GM04503 (cell line): ENCODE results near the gene PRPF31.
"Not testable (repeated sequence)": the region's sequence is repeated elsewhere in the genome, so short reads cannot be mapped to it uniquely, and the experiment has no call there.

Experiments
- DNase-seq: peaks from one replicate; pipeline ENCODE4 v3.0.0-alpha.2; 2012; ENCODE audit warnings: low read depth

Gene PRPF31

GRCh38 chr19:54164369-54165068 is 49.0 kb downstream of the PRPF31 start:
- no peak for DNase-seq

DNA sequence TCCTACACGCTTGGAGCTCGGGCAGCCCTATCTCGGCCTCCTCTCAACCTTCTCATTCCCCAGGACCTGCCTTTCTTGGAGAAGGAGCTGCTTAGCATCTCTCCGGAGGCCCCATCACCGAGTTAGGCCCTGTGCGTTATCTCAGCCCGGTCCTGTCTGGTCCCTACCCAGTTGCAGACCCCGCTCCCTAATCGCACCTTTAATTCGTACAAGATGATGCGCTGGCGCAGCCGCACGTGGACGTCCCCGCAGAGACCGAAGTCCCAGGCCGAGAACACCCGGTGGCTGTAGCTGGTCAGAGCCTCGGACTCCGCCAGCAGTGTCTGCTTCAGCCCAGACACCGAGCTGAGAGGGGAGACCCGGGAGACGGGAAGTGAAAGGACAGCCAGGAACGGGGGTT is 49.7 kb downstream of the PRPF31 start:
- DNase-seq = no peak

GRCh38 chr19:54168174-54168917 is 52.8 kb downstream of the PRPF31 start:
- peak; percentile 20 for DNase-seq

DNA sequence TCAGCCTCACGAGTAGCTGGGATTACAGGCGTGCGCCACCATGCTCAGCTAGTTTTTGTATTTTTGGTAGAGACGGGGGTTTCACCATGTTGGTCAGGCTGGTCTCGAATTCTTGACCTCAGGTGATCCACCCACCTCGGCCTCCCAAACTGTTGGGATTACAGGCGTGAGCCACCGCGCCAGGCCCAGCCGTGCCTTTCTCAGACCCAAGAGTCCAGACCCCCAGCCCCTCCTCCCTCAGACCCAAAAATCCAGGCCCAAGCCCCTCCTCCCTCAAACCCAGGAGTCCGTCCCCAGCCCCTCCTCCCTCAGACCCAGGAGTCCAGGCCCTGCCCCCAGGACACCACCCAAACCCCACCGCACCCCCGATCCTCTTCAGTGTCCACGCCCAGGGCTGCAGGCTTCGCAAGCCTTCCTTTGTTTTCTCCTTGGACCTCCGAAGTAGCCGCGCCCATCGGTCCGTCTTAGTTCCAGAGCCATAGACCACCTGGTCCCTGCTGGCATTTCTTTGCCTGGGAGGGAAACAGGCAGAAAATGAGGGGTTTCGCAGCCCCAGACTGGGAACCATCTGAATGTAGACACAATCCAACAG is 53.7 kb downstream of the PRPF31 start:
- no peak for DNase-seq

GRCh38 chr19:54171736-54172431 is 56.3 kb downstream of the PRPF31 start:
- not testable (repeated sequence) for DNase-seq

DNA sequence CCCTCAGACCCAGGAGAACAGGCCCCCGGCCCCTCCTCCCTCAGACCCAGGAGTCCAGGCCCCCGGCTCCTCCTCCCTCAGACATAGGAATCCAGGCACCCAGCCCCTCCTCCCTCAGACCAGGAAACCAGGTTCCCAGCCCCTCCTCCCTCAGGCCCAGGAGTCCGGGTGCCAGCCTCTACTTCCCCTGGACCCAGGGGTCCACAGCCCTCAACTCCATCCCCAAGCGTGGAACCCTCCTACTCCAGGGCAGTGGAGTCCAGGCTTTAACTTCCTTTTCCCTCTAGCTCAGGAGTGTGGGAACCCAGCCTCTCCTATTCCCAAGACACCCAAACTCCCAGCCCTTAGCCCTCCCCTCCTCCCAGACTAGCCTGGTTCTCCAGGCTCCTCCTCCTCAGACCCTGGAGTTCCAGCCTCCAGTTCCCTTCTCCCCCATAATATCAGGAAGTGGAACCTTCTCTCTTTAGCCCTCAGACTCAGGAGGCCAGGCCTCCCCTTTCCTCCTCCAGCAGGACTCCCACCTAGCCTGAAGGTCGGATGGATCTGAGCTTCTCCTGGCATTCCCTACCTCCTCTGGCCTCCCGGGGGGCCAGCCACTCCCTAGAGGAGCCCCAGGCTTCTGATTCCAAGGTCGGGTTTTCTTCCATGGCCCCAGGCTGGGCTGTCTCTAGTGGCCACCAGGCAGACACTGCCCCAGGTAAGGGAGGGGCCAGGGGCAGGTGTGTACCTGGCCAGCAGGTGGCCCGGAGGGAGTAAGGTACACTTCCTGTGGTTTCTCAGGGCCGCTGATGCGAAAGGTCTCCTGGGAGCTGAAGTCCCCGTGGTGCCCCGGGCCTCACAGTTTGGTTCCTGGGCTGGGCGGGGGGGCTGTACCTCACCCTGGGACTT is 57.2 kb downstream of the PRPF31 start, which contains the start of gene TMC4:
Gene TMC4, minus strand, starts transcription at position 690 of the 888 bp plus-strand sequence. Its CDS starts 43 bp downstream, at position 647.
- DNase-seq = no peak

- DNase-seq = no peak
Observed at GRCh38 chr19:54173359-54173699, 57.8 kb downstream of the PRPF31 start.

- no peak for DNase-seq
Observed at GRCh38 chr19:54173951-54174834, 58.6 kb downstream of the PRPF31 start.

DNA sequence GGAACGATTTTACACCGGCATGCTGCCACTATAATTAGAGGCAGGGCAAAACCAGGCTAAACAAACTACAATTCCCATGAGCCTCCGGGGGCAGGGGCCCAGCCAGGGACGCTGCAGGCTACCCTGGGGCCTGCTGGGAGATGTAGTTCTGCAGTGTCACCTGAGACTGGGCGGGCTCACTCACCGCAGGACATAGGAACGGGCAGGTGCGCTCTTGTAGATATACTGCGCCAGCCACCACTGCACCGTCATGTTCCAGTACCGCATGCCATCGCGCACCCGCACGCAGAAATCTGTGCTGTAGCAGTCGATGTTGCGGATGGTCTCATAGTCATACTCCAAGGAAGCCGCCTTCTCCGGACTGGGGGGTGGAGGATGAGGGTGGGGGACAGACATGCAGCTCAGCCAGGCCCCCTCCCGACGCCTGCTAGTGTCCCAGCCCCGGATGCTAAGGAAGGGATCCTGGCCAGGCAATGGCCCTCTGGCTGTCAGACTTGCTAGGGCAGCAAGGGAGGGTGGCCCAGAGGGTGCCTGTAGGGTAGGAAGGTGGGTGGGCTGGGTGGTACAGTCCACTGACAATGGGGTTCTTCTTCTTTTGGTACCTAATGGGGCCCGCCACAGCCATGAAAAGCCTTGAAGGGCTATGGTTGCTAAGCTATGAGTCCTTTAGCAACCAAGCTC is 63.2 kb downstream of the PRPF31 start:
- no peak for DNase-seq

DNA sequence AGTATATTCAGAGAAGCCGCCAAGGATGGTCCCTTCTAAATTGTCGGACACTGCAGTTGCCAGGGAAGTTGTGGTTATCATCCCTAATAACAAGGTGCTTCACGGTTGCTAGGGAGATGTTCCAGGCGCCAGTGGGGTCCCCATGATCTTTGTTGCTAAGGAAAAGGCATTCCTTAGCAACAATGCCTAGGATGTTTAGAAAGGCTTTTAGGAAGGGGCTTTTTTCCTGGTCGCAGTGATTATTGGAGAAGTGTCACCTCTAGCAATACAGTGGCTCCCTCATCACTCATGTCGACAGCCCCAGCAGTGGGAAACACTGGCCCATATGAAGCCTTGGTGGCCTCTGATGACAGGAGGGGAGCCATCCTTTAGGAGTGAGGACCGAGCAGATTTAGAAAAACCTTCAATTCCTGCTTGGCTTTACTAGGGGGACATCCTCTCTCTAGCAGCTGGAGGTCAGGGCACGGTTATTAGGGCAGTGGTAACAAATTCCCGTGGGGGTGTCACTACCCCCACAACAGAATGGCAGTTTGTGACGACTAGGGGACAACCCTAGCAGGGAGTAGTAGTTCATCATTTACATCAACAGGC is 63.8 kb downstream of the PRPF31 start:
- no peak for DNase-seq

GRCh38 chr19:54179921-54180461 is 64.4 kb downstream of the PRPF31 start:
- DNase-seq = no peak

DNA sequence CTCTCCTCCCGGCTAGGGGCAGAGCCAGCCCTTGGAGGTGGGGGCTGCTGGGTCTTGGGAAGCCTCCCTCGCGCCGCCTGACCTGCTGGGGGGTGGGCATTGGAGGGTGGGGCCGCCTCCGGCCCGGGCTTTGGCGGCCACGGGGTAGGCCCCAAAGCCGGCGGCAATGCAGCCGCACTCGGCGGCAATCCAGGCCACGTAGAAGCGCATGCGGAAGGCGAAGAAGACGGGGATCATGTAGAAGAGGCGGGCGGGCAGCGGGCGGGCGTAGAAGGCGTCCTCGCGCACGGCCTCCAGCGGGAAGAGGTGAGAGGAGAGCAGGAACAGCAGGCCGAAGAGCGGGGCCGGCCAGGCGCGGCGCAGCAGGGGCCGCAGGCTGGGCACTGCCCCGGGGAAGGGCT is 65.1 kb downstream of the PRPF31 start:
- no peak for DNase-seq
